ENCODE data around the gene ASB8. TPM values are rescaled to one million over a fixed set of nuclear protein-coding genes. Genes with fewer than 3 reads are reported as not detected.

The ASB8 gene
- total and polyA plus RNA-seq, 9 of the 15 experiments (the other 6 are each of a cell fraction or from before 2014, with no cell fraction given), result 13.3 to 29.0 (median 19.6) TPM

- peak; percentile 73 for TF ChIP-seq HCFC1 (IDR thresholded peaks at IDR 0.05; ENCODE audit: low read depth, low read length)
- TF ChIP-seq, protein P1, sequence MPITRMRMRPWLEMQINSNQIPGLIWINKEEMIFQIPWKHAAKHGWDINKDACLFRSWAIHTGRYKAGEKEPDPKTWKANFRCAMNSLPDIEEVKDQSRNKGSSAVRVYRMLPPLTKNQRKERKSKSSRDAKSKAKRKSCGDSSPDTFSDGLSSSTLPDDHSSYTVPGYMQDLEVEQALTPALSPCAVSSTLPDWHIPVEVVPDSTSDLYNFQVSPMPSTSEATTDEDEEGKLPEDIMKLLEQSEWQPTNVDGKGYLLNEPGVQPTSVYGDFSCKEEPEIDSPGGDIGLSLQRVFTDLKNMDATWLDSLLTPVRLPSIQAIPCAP (CRISPR knock-in tag; IDR thresholded peaks at IDR 0.05; ENCODE audit: borderline replicate concordance), result no peak
- TF ChIP-seq KHSRP (IDR thresholded peaks at IDR 0.05), result no peak
- no peak for TF ChIP-seq ZNF239 (CRISPR knock-in tag; IDR thresholded peaks at IDR 0.05)
- no peak for TF ChIP-seq PATZ1 (CRISPR knock-in tag; IDR thresholded peaks at IDR 0.05; ENCODE audit: borderline replicate concordance)
- TF ChIP-seq TEAD4 (IDR thresholded peaks at IDR 0.05; ENCODE audit: low read length), result no peak
- no peak for TF ChIP-seq TEAD4 (CRISPR knock-in tag; IDR thresholded peaks at IDR 0.05; ENCODE audit: borderline replicate concordance)
- TF ChIP-seq MED1 (CRISPR knock-in tag; IDR thresholded peaks at IDR 0.05; ENCODE audit: borderline replicate concordance), result no peak
- TF ChIP-seq TAF7 (tag; IDR thresholded peaks at IDR 0.05), result peak; percentile 88
- TF ChIP-seq, protein P2, sequence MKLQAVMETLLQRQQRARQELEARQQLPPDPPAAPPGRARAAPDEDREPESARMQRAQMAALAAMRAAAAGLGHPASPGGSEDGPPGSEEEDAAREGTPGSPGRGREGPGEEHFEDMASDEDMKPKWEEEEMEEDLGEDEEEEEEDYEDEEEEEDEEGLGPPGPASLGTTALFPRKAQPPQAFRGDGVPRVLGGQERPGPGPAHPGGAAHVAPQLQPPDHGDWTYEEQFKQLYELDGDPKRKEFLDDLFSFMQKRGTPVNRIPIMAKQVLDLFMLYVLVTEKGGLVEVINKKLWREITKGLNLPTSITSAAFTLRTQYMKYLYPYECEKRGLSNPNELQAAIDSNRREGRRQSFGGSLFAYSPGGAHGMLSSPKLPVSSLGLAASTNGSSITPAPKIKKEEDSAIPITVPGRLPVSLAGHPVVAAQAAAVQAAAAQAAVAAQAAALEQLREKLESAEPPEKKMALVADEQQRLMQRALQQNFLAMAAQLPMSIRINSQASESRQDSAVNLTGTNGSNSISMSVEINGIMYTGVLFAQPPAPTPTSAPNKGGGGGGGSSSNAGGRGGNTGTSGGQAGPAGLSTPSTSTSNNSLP (IDR thresholded peaks at IDR 0.05; ENCODE audit: borderline replicate concordance, low read depth, low read length), result no peak
- TF ChIP-seq EWSR1 (IDR thresholded peaks at IDR 0.05; ENCODE audit: borderline replicate concordance, low read depth, partially characterized antibody), result no peak
- no peak for TF ChIP-seq ZBTB12 (CRISPR knock-in tag; IDR thresholded peaks at IDR 0.05)
- no peak for TF ChIP-seq ZNF324 (CRISPR knock-in tag; IDR thresholded peaks at IDR 0.05)
- no peak for TF ChIP-seq PPARD (CRISPR knock-in tag; IDR thresholded peaks at IDR 0.05)
- TF ChIP-seq ZBTB34 (CRISPR knock-in tag; IDR thresholded peaks at IDR 0.05), result no peak
- TF ChIP-seq HOXB6 (CRISPR knock-in tag; IDR thresholded peaks at IDR 0.05; ENCODE audit: borderline replicate concordance), result no peak
- TF ChIP-seq, protein P3, sequence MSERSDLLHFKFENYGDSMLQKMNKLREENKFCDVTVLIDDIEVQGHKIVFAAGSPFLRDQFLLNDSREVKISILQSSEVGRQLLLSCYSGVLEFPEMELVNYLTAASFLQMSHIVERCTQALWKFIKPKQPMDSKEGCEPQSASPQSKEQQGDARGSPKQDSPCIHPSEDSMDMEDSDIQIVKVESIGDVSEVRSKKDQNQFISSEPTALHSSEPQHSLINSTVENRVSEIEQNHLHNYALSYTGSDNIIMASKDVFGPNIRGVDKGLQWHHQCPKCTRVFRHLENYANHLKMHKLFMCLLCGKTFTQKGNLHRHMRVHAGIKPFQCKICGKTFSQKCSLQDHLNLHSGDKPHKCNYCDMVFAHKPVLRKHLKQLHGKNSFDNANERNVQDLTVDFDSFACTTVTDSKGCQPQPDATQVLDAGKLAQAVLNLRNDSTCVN (CRISPR knock-in tag; IDR thresholded peaks at IDR 0.05), result no peak
- TF ChIP-seq TRIM28 (IDR thresholded peaks at IDR 0.05), result peak; percentile 63; the same call in 1 of the 2 replicates
- TF ChIP-seq RHOXF2B (CRISPR knock-in tag; conservative IDR thresholded peaks at IDR 0.05), result no peak
- 0 out of 2 replicates have a peak, but pooled peaks have one; percentile 50 for TF ChIP-seq ZNF766 (CRISPR knock-in tag; conservative IDR thresholded peaks at IDR 0.05)
Observed at GRCh38 chr12:48105867-48106680, 51.2 kb downstream of the ASB8 start, which contains the start of gene SENP1 (continued).
